Measurements from ENCODE around the gene MICB.

GRCh38 chr6:31543639-31544038 lies 45.7 kb downstream of the MICB start:
- TF ChIP-seq CTCF (IDR thresholded peaks at IDR 0.05) (no peak), EZH2 (IDR thresholded peaks at IDR 0.05; ENCODE audit: borderline replicate concordance, insufficient read depth, low read depth, low read length, poor library complexity, severe bottlenecking) (no peak)
